Uterus (tissue), 4 donors: ENCODE results near the gene SLC9C2. TPM values are rescaled to one million over a fixed set of nuclear protein-coding genes. Genes with fewer than 3 reads are reported as not detected.
"Not testable (repeated sequence)": the region's sequence is repeated elsewhere in the genome, so short reads cannot be mapped to it uniquely, and the experiment has no call there.

Source experiments
- DNase-seq, 2 donors: peaks; one replicate each; pipeline ENCODE4 v3.0.0-alpha.2; 2019 to 2020
- H3K27ac ChIP-seq, 2 donors: fragments of 200-600 bp; sonication (generic); 1 replicate in 1 of 2; 2 replicates in 1 of 2; pipeline ENCODE4 v1.5.1; 2016 to 2018
- H3K27me3 ChIP-seq, 2 donors: fragments of 200-600 bp; sonication (generic); one replicate each; pipeline ENCODE4 v1.5.1; 2018 to 2019; ENCODE audit warnings: control low read depth in 1 of 2
- H3K36me3 ChIP-seq, 2 donors: fragments of 200-600 bp; sonication (generic); one replicate each; pipeline ENCODE4 v1.5.1; 2019; ENCODE audit warnings: control low read depth in 1 of 2
- H3K4me1 ChIP-seq, 2 donors: fragments of 200-600 bp; sonication (generic); one replicate each; pipeline ENCODE4 v1.5.1; 2018 to 2019; ENCODE audit warnings: control low read depth in 1 of 2
- H3K4me3 ChIP-seq, 2 donors: fragments of 200-600 bp; sonication (generic); 1 replicate in 1 of 2; 2 replicates in 1 of 2; pipeline ENCODE4 v1.5.1; 2018 to 2019; ENCODE audit warnings: mild to moderate bottlenecking in 1 of 2
- H3K9me3 ChIP-seq, 2 donors: fragments of 200-600 bp; sonication (generic); one replicate each; pipeline ENCODE4 v1.5.1; 2019; ENCODE audit warnings: control low read depth in 1 of 2
- CTCF ChIP-seq, 4 experiments: fragments of 200-600 bp in 2 of 4; fragments of 450-650 bp in 2 of 4; sonication (generic) in 2 of 4; IDR thresholded peaks; one replicate each; pipeline ENCODE4 v1.5.1; 2016 to 2019; ENCODE audit warnings: antibody characterized with exemption in 4 of 4, mild to moderate bottlenecking in 2 of 4, moderate library complexity in 1 of 4
- POLR2A ChIP-seq, 2 donors: fragments of 450-650 bp; IDR thresholded peaks; one replicate each; pipeline ENCODE4 v1.6.1; 2016; ENCODE audit warnings: antibody characterized with exemption in 2 of 2, mild to moderate bottlenecking in 1 of 2, moderate library complexity in 1 of 2
- intact Hi-C: fragments of 100-400 bp; cut with DNase I; formaldehyde crosslinking; loops from one replicate; pipeline ENCODE4 v1.15.1; 2023; ENCODE audit warnings: low total_unique reads
- total RNA-seq, 4 donors: library from RNA; depleted of rRNA in 3 of 4; stranded (reverse); fragments of >200 nt in 3 of 4; gene quantifications; one replicate each; pipeline versions ENCODE4 v1.1.0 to v1.2.4, GENCODE V29; 2014 to 2023
- donor health status: DM: yes; HTN: yes; CAD: no.

Gene SLC9C2
- total RNA-seq, 4 donors from 2014 or later: 0.83 TPM; not detected in 3

DNA sequence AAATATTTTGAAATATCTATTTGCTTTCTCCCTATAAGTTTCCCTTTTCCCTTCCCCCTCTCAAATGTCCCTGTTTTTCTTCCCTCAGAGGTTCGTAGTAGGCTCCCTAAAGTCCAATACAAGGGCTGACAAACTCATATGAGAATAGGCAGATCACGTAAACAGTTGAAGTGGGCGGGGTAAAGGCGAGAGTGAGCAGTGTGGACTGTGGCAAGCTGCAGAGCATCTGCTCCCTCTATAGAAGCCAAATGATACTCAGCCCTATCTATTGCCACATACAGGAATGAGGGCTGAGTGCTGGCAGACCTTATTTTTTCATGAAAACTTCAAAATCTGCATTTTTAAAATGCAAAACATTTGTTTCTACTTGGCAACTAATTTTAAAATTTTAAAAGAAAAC is 99.5 kb downstream of the SLC9C2 start:
- Histone ChIP-seq H3K4me1 (no peaks in the 10 kb centered on the region), H3K9me3 (no peaks in the 10 kb centered on the region), H3K27me3 (no peaks in the 10 kb centered on the region), H3K4me3 (no peak overlapping the region), H3K36me3 (no peaks in the 10 kb centered on the region), H3K27ac (no peak overlapping the region)
- no peak for TF ChIP-seq CTCF (IDR thresholded peaks at IDR 0.05)
- TF ChIP-seq POLR2A (IDR thresholded peaks at IDR 0.05): no peak
- no peak for DNase-seq
- intact Hi-C loops: no loop called here

DNA sequence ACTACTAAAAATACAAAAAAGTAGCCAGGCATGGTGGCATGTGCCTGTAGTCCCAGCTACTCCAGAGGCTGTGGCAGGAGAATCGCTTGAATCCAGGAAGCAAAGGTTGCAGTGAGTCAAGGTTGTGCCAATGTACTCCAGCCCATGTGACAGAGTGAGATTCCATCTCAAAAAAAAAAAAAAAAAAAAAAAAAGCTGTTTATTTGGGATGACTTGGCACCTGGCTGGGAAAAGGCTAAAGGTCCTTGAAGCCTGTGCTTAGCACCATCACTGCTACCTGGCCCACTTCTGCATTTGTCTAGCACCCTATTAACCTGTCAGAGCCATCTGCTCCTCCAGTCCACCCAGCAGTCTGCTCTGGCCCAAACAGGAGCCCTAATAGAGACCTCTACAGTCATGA is 100.8 kb downstream of the SLC9C2 start:
- no peak overlapping the region for H3K27ac ChIP-seq
- H3K36me3 ChIP-seq: no peaks in the 10 kb centered on the region
- no peak overlapping the region for H3K4me3 ChIP-seq
- H3K27me3 ChIP-seq: no peaks in the 10 kb centered on the region
- H3K4me1 ChIP-seq: no peaks in the 10 kb centered on the region
- no peak for TF ChIP-seq CTCF (IDR thresholded peaks at IDR 0.05)
- no peak for TF ChIP-seq POLR2A (IDR thresholded peaks at IDR 0.05)
- no peak for DNase-seq
- intact Hi-C loops: no loop called here
- H3K9me3 ChIP-seq: no peaks in the 10 kb centered on the region

GRCh38 chr1:173499729-173500128 is 103.1 kb downstream of the SLC9C2 start:
- intact Hi-C loops: no loop called here
- no peaks in the 10 kb centered on the region for H3K4me1 ChIP-seq
- no peaks in the 10 kb centered on the region for H3K27me3 ChIP-seq
- H3K36me3 ChIP-seq: no peaks in the 10 kb centered on the region
- no peaks in the 10 kb centered on the region for H3K9me3 ChIP-seq
- no peak for TF ChIP-seq CTCF (IDR thresholded peaks at IDR 0.05)
- no peak for TF ChIP-seq POLR2A (IDR thresholded peaks at IDR 0.05)
- no peak for DNase-seq
- H3K4me3 ChIP-seq: no peak overlapping the region
- H3K27ac ChIP-seq: no peak overlapping the region

DNA sequence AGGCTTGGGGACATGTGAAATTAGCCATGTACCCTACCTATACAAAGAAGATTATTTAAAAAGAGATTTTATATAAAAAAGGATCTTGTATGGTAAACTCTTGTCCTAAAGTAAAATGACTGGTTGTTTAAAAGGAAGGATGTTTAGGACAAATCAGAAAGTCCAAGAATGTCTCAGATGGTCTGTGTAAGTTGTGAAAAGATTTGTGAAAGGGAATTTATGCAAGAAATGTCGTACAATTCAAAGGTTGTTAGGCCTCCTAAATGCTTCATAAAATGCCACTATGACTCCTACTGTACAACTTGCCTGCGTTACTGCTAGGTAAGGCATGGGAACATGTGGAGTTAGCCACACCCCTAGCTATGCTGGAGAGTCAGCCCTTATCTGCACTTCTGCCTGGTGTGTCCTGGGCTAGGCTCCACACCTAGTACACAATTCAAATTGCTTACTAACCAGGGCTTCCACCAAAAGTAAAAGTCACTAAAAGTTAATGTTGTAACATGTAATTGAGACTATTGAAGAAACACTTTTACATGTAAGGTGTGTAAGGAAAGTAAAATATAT is 106.0 kb downstream of the SLC9C2 start:
- H3K27me3 ChIP-seq: no peaks in the 10 kb centered on the region
- DNase-seq: no peak
- H3K4me3 ChIP-seq: no peak overlapping the region
- TF ChIP-seq CTCF (IDR thresholded peaks at IDR 0.05) (no peak), POLR2A (IDR thresholded peaks at IDR 0.05) (no peak)
- H3K4me1 ChIP-seq: no peaks in the 10 kb centered on the region
- H3K9me3 ChIP-seq: no peaks in the 10 kb centered on the region
- intact Hi-C loops: no loop called here
- H3K36me3 ChIP-seq: no peaks in the 10 kb centered on the region
- H3K27ac ChIP-seq: no peak overlapping the region

- H3K4me3 ChIP-seq: no peak overlapping the region
- no peaks in the 10 kb centered on the region for H3K9me3 ChIP-seq
- TF ChIP-seq CTCF (IDR thresholded peaks at IDR 0.05): no peak
- no peak for TF ChIP-seq POLR2A (IDR thresholded peaks at IDR 0.05)
- no peaks in the 10 kb centered on the region for H3K27me3 ChIP-seq
- DNase-seq: no peak
- no peaks in the 10 kb centered on the region for H3K36me3 ChIP-seq
- H3K27ac ChIP-seq: no peak overlapping the region
- intact Hi-C loops: no loop called here
- H3K4me1 ChIP-seq: no peaks in the 10 kb centered on the region
These were observed 107.1 kb downstream of the SLC9C2 start for GRCh38 chr1:173495609-173496267.

DNA sequence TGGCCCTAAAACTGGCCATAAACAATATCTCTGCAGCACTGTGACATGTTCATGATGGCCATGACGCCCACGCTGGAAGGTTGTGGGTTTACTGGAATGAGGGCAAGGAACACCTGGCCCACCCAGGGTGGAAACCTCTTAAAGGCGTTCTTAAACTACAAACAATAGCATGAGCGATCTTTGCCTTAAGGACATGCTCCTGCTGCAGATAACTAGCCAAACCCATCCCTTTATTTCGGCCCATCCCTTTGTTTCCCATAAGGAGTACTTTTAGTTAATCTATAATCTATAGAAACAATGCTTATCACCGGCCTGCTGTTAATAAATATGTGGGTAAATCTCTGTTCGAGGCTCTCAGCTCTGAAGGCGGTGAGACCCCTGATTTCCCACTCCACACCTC is 109.7 kb downstream of the SLC9C2 start:
- H3K4me3 ChIP-seq, H3K9me3 ChIP-seq, H3K27me3 ChIP-seq, H3K36me3 ChIP-seq, intact Hi-C loops, H3K27ac ChIP-seq, H3K4me1 ChIP-seq, DNase-seq: not testable (repeated sequence)
